ENCODE measurements around the gene RDX.

The RDX gene

GRCh38 chr11:110251836-110252235, 44.6 kb downstream of the RDX start:
- Histone ChIP-seq H3K36me3 (ENCODE audit: low read length) (no peaks in the 10 kb centered on the region), H3K4me3 (ENCODE audit: insufficient read depth, low read length, poor library complexity, severe bottlenecking) (no peak overlapping the region)

GRCh38 chr11:110250168-110250567, 46.2 kb downstream of the RDX start:
- no peak for TF ChIP-seq EZH2phosphoT487 (conservative IDR thresholded peaks at IDR 0.05; ENCODE audit: low read length)
- no peak for TF ChIP-seq CTCF (IDR thresholded peaks at IDR 0.05; ENCODE audit: insufficient read depth, low read length, poor library complexity, severe bottlenecking)
- H3K27me3 ChIP-seq (ENCODE audit: low read length) = no peaks in the 10 kb centered on the region
- no peaks in the 10 kb centered on the region for H3K36me3 ChIP-seq (ENCODE audit: low read length)
- no peak overlapping the region for H3K4me3 ChIP-seq (ENCODE audit: insufficient read depth, low read length, poor library complexity, severe bottlenecking)
- H3K27ac ChIP-seq (ENCODE audit: low read depth, low read length) = no peak overlapping the region
- no peaks in the 10 kb centered on the region for H3K9me2 ChIP-seq (replicated peaks; ENCODE audit: insufficient read depth, low read length)
- H3K79me2 ChIP-seq (ENCODE audit: insufficient read depth, low read length) = no peaks in the 10 kb centered on the region
- no peak overlapping the region for H3K9ac ChIP-seq (ENCODE audit: low read length)
- no peak overlapping the region for H2AFZ ChIP-seq (ENCODE audit: low read depth, low read length, severe bottlenecking)
- H3K9me3 ChIP-seq (ENCODE audit: insufficient read depth, low read length) = no peaks in the 10 kb centered on the region
- H4K20me1 ChIP-seq (ENCODE audit: low read depth, low read length) = no peaks in the 10 kb centered on the region
- 0 out of 2 replicates have a peak, but pooled peaks cover 4% of the 10 kb centered on the region for H3F3A ChIP-seq (ENCODE audit: insufficient read depth)
- H3K4me2 ChIP-seq (ENCODE audit: low read depth, low read length, poor library complexity, severe bottlenecking) = no peak overlapping the region

More at GRCh38 chr11:110251836-110252235, 44.6 kb downstream of the RDX start:
- H3K27ac ChIP-seq (ENCODE audit: low read depth, low read length) = no peak overlapping the region
- H3F3A ChIP-seq (ENCODE audit: insufficient read depth) = 0 out of 2 replicates have a peak, but pooled peaks cover 4% of the 10 kb centered on the region
- no peak overlapping the region for H3K4me2 ChIP-seq (ENCODE audit: low read depth, low read length, poor library complexity, severe bottlenecking)
- TF ChIP-seq CTCF (IDR thresholded peaks at IDR 0.05; ENCODE audit: insufficient read depth, low read length, poor library complexity, severe bottlenecking) (no peak), EZH2phosphoT487 (conservative IDR thresholded peaks at IDR 0.05; ENCODE audit: low read length) (no peak)
- no peaks in the 10 kb centered on the region for H4K20me1 ChIP-seq (ENCODE audit: low read depth, low read length)
- H3K79me2 ChIP-seq (ENCODE audit: insufficient read depth, low read length) = no peaks in the 10 kb centered on the region
- no peak overlapping the region for H3K9ac ChIP-seq (ENCODE audit: low read length)
- H3K9me3 ChIP-seq (ENCODE audit: insufficient read depth, low read length) = no peaks in the 10 kb centered on the region
- no peaks in the 10 kb centered on the region for H3K27me3 ChIP-seq (ENCODE audit: low read length)
- H3K9me2 ChIP-seq (replicated peaks; ENCODE audit: insufficient read depth, low read length) = no peaks in the 10 kb centered on the region
- no peak overlapping the region for H2AFZ ChIP-seq (ENCODE audit: low read depth, low read length, severe bottlenecking)

GRCh38 chr11:110249766-110250165, 46.6 kb downstream of the RDX start:
- Histone ChIP-seq H3K9me2 (replicated peaks; ENCODE audit: insufficient read depth, low read length) (no peaks in the 10 kb centered on the region), H3F3A (ENCODE audit: insufficient read depth) (0 out of 2 replicates have a peak, but pooled peaks cover 4% of the 10 kb centered on the region), H3K27me3 (ENCODE audit: low read length) (no peaks in the 10 kb centered on the region), H3K9me3 (ENCODE audit: insufficient read depth, low read length) (no peaks in the 10 kb centered on the region), H3K4me2 (ENCODE audit: low read depth, low read length, poor library complexity, severe bottlenecking) (no peak overlapping the region), H3K27ac (ENCODE audit: low read depth, low read length) (no peak overlapping the region), H3K9ac (ENCODE audit: low read length) (no peak overlapping the region), H3K79me2 (ENCODE audit: insufficient read depth, low read length) (no peaks in the 10 kb centered on the region), H3K4me3 (ENCODE audit: insufficient read depth, low read length, poor library complexity, severe bottlenecking) (no peak overlapping the region), H3K36me3 (ENCODE audit: low read length) (no peaks in the 10 kb centered on the region), H4K20me1 (ENCODE audit: low read depth, low read length) (no peaks in the 10 kb centered on the region), H2AFZ (ENCODE audit: low read depth, low read length, severe bottlenecking) (no peak overlapping the region)
- no peak for TF ChIP-seq CTCF (IDR thresholded peaks at IDR 0.05; ENCODE audit: insufficient read depth, low read length, poor library complexity, severe bottlenecking)
- TF ChIP-seq EZH2phosphoT487 (conservative IDR thresholded peaks at IDR 0.05; ENCODE audit: low read length) = no peak

Measured in SU-DHL-6 (cell line).